K562 (cell line): ENCODE results near the gene SLC33A1. TPM values are rescaled to one million over a fixed set of nuclear protein-coding genes. Genes with fewer than 3 reads are reported as not detected.

Experiments
- ATAC-seq: fragments of 200-7000 bp; cut with Tn5 transposase; 3 replicates; pipeline ENCODE4 v1.9.1; 2020; ENCODE audit warnings: moderate library complexity
- BruUV-seq: library from RNA; stranded (reverse); fragments of 400-500 nt; replicated peaks from 2 replicates; lab custom pipeline; 2021; lab: Mats Ljungman, UMichigan
- CTCF ChIA-PET: fragments of 300-600 bp; formaldehyde crosslinking; extraction: SDS; loops from one replicate; lab custom pipeline; 2021; ENCODE audit warnings: low intra/inter-chr PET ratio; lab: Yijun Ruan, JAX
- POLR2A ChIA-PET: fragments of 300-600, 350-650 bp; sonication (Branson Sonifier 250); formaldehyde crosslinking; extraction: SDS; loops from one replicate; lab custom pipeline; 2021; ENCODE audit warnings: antibody characterized with exemption, inconsistent platforms; lab: Yijun Ruan, JAX
- DNase-seq, 4 experiments: peaks; one replicate each; pipeline versions ENCODE4 v3.0.0 to v3.0.0-alpha.2; 2011 to 2018; ENCODE audit warnings: low spot score in 3 of 4, mixed read lengths in 3 of 4; ENCODE audit errors: extremely low read depth in 1 of 4
- FAIRE-seq: peaks from 2 replicates; lab custom pipeline; 2011; peaks lifted over from hg19 to GRCh38; lab: Jason Lieb, UNC
- H2AFZ ChIP-seq: 2 replicates; pipeline ENCODE4 v1.6.0; 2011; ENCODE audit warnings: low read depth, low read length, control low read depth, inconsistent platforms
- H3K27ac ChIP-seq: fragments of 200-600 bp; 3 replicates; pipeline ENCODE4 v1.8.0; 2011; ENCODE audit warnings: low read depth, mild to moderate bottlenecking, control low read depth, inconsistent platforms, low read length, moderate library complexity, mixed read lengths; ENCODE audit errors: extremely low read depth
- H3K27me3 ChIP-seq, 2 experiments: fragments of 300-600 bp in 1 of 2; 2 replicates in 1 of 2; 3 replicates in 1 of 2; pipeline versions ENCODE4 v1.6.0 to v1.8.0; 2011; ENCODE audit warnings: inconsistent platforms in 2 of 2, low read length in 2 of 2, mild to moderate bottlenecking in 1 of 2, mixed read lengths in 1 of 2, moderate library complexity in 1 of 2; ENCODE audit not compliant: control insufficient read depth in 2 of 2, insufficient read depth in 2 of 2
- H3K36me3 ChIP-seq: fragments of 300-600 bp; 3 replicates; pipeline ENCODE4 v1.8.0; 2011; ENCODE audit warnings: mild to moderate bottlenecking, low read length, inconsistent platforms; ENCODE audit not compliant: control insufficient read depth, insufficient read depth
- H3K4me1 ChIP-seq, 2 experiments: fragments of 200-600 bp in 1 of 2; replicated peaks in 1 of 2; 2 replicates in 1 of 2; 3 replicates in 1 of 2; pipeline versions ENCODE4 v1.5.1 to v1.8.0; 2011; ENCODE audit warnings: inconsistent platforms in 2 of 2, low read length in 2 of 2, mild to moderate bottlenecking in 1 of 2, mixed read lengths in 1 of 2, moderate library complexity in 1 of 2; ENCODE audit not compliant: control insufficient read depth in 2 of 2, insufficient read depth in 2 of 2
- H3K4me2 ChIP-seq: 2 replicates; pipeline ENCODE4 v1.6.1; 2011; ENCODE audit warnings: low read length, control low read depth, inconsistent platforms, mixed read lengths; ENCODE audit not compliant: insufficient read depth
- H3K4me3 ChIP-seq: fragments of 200-600 bp; sonication (generic), shearing (Covaris generic); 2 replicates; pipeline ENCODE4 v1.5.1; 2016; ENCODE audit warnings: control low read depth, inconsistent platforms
- H3K79me2 ChIP-seq: fragments of 200-600 bp; 3 replicates; pipeline ENCODE4 v1.8.0; 2011; ENCODE audit warnings: low read length, inconsistent platforms; ENCODE audit not compliant: control insufficient read depth, insufficient read depth
- H3K9ac ChIP-seq, 2 experiments: 2 replicates each; pipeline versions ENCODE4 v1.6.0 to v1.6.1; 2011; ENCODE audit warnings: low read depth in 2 of 2, low read length in 2 of 2, control low read depth in 1 of 2, inconsistent platforms in 1 of 2, mild to moderate bottlenecking in 1 of 2, mixed read lengths in 1 of 2; ENCODE audit not compliant: insufficient read depth in 1 of 2
- H3K9me1 ChIP-seq: one replicate; pipeline ENCODE4 v1.6.0; 2011; ENCODE audit warnings: inconsistent platforms, mild to moderate bottlenecking, low read length, moderate library complexity; ENCODE audit not compliant: control insufficient read depth, insufficient read depth
- H3K9me3 ChIP-seq: replicated peaks from 2 replicates; pipeline ENCODE4 v1.5.1; 2011; ENCODE audit warnings: low read depth, low read length, inconsistent platforms; ENCODE audit not compliant: control insufficient read depth, insufficient read depth
- H4K20me1 ChIP-seq: replicated peaks from 2 replicates; pipeline ENCODE4 v1.6.1; 2011; ENCODE audit warnings: low read length, inconsistent platforms, mixed read lengths; ENCODE audit not compliant: control insufficient read depth, insufficient read depth
- DIDO1 ChIP-seq: fragments of 450-650 bp; IDR thresholded peaks from 2 replicates; pipeline ENCODE4 v1.6.1; 2016; ENCODE audit warnings: low read depth, missing biosample characterization, missing genetic modification characterization
- GTF2E2 ChIP-seq: fragments of 200-800 bp; sonication (Bioruptor generic); IDR thresholded peaks from 2 replicates; pipeline ENCODE4 v1.6.1; 2016; ENCODE audit warnings: missing genetic modification characterization, missing compliant biosample characterization
- GTF3C2 ChIP-seq: IDR thresholded peaks from 3 replicates; pipeline ENCODE4 v1.6.1; 2011; ENCODE audit warnings: borderline replicate concordance, mild to moderate bottlenecking, moderate library complexity; ENCODE audit not compliant: insufficient read length; ENCODE audit errors: extremely low read depth
- KLF10 ChIP-seq: fragments of 250-450 bp; sonication (Bioruptor Pico); IDR thresholded peaks from 2 replicates; pipeline ENCODE4 v1.6.1; 2021; ENCODE audit warnings: matching md5 sums
- PTTG1 ChIP-seq: fragments of 450-650 bp; IDR thresholded peaks from 2 replicates; pipeline ENCODE4 v1.6.1; 2016; ENCODE audit warnings: low read depth, mild to moderate bottlenecking, missing genetic modification characterization, missing compliant biosample characterization
- SP2 ChIP-seq: IDR thresholded peaks from 2 replicates; pipeline ENCODE4 v1.6.1; 2011; ENCODE audit warnings: mild to moderate bottlenecking, low read depth, low read length, moderate library complexity; ENCODE audit not compliant: poor library complexity, severe bottlenecking; ENCODE audit errors: extremely low read depth
- TAF7 ChIP-seq: fragments of 450-650 bp; IDR thresholded peaks from 2 replicates; pipeline ENCODE4 v1.6.1; 2016; ENCODE audit warnings: missing genetic modification characterization, missing compliant biosample characterization
- ZNF311 ChIP-seq: fragments of 250-450 bp; sonication (Bioruptor Pico); IDR thresholded peaks from 2 replicates; pipeline ENCODE4 v1.4.0; 2020; ENCODE audit warnings: mild to moderate bottlenecking, moderate library complexity
- WGBS: fragments of 100-300 bp; shearing (Covaris generic); methylation state at CpG from one replicate; pipeline ENCODE4 v1.1.6; 2016; ENCODE audit warnings: low coverage, mixed read lengths; ENCODE audit not compliant: insufficient coverage; ENCODE audit errors: missing lambda C conversion rate; 5-methylcytosine and 5-hydroxymethylcytosine counted together
- in situ Hi-C: fragments of 300-500 bp; cut with MboI; formaldehyde crosslinking; loops from 4 replicates; pipeline ENCODE4 v1.15.0; 2018; ENCODE audit warnings: inconsistent platforms, mixed read lengths
- intact Hi-C: fragments of 100-400 bp; cut with micrococcal nuclease; formaldehyde crosslinking; loops from 2 replicates; pipeline ENCODE4 v1.14.2; 2022
- polyA plus RNA-seq, 8 experiments: library from polyadenylated mRNA; depleted of rRNA in 4 of 8; stranded (reverse) in 5 of 8; unstranded in 3 of 8; fragments of >200 nt; fragmentation: Nextera tagmentation in 2 of 8; fragmentation: Illumina TruSeq in 1 of 8; extraction: Ambion mirVana in 2 of 8; extraction: Trizol in 1 of 8; gene quantifications; 2 replicates each; pipeline versions ENCODE4 v1.2.1 to v1.2.3, GENCODE V29; 2011 to 2014; ENCODE audit warnings: inconsistent platforms in 1 of 8, missing spikeins in 1 of 8
- total RNA-seq, 7 experiments: library from RNA; depleted of rRNA in 6 of 7; stranded (reverse); fragments of >200 nt in 6 of 7; fragmentation: Illumina TruSeq in 2 of 7; extraction: Trizol in 2 of 7; gene quantifications; 2 replicates each; pipeline versions ENCODE4 v1.2.1 to v1.2.3, GENCODE V29; 2011 to 2021; ENCODE audit warnings: low replicate concordance in 1 of 7
- TF ChIP-seq, protein P1 (sequence below): fragments of 450-650 bp; formaldehyde crosslinking; IDR thresholded peaks from 2 replicates; pipeline ENCODE4 v1.4.0; 2022; ENCODE audit warnings: missing genetic modification characterization
- TF ChIP-seq, protein P2 (sequence below): fragments of 250-450 bp; sonication (Bioruptor Pico); IDR thresholded peaks from 2 replicates; pipeline ENCODE4 v1.8.0; 2021; ENCODE audit warnings: moderate library complexity, mild to moderate bottlenecking, inconsistent platforms
- TF ChIP-seq, protein P3 (sequence below): fragments of 450-650 bp; IDR thresholded peaks from 2 replicates; pipeline ENCODE4 v1.6.1; 2016

The SLC33A1 gene
- total and polyA plus RNA-seq, 9 of the 15 experiments (the other 6 are each of a cell fraction or from before 2014, with no cell fraction given), result 6.2 to 26.8 (median 19.6) TPM

GRCh38 chr3:155861476-155862183, 7.4 kb upstream of the SLC33A1 start:
- no TSS peak for BruUV-seq
- H4K20me1 ChIP-seq, result no peaks in the 10 kb centered on the region
- ChIA-PET CTCF (no interaction called here), POLR2A (no interaction called here)
- H2AFZ ChIP-seq, result peak overlapping the region; percentile 58; the same call in 1 of the 2 replicates
- in situ Hi-C loops, result loop anchor here (25.0 kb wide), 2 partner anchors 499 to 1549 kb away; partner anchors contain the start of gene DHX36
- no peak for DNase-seq
- no peak overlapping the region for H3K9ac ChIP-seq
- H3K4me2 ChIP-seq, result no peak overlapping the region
- H3K4me1 ChIP-seq, result peaks cover 8 to 13% of the 10 kb centered on the region in 2 experiments; a peak in 3 of 5 replicates
- H3K27me3 ChIP-seq, result no peaks in the 10 kb centered on the region
- H3K79me2 ChIP-seq, result no peaks in the 10 kb centered on the region
- no peaks in the 10 kb centered on the region for H3K9me3 ChIP-seq
- no peak for ATAC-seq
- intact Hi-C loops, result loop anchor here (2.0 to 10.0 kb wide), 2 partner anchors 57 to 507 kb away; no protein-coding TSS in a partner anchor
- H3K4me3 ChIP-seq, result no peak overlapping the region
- WGBS, result 72% methylated on average over 2 of the region's 2 CpGs
- H3K9me1 ChIP-seq, result no peaks in the 10 kb centered on the region
- FAIRE-seq, result no peak
- H3K36me3 ChIP-seq, result no peaks in the 10 kb centered on the region
- H3K27ac ChIP-seq, result peak overlapping the region; percentile 68; the same call in 1 of the 3 replicates
- peak; percentile 65; the same call in 1 of the 2 replicates for TF ChIP-seq TAF7 (tag)
- no peak for TF ChIP-seq KLF10 (CRISPR knock-in tag)
- TF ChIP-seq PTTG1 (tag), result peak; percentile 91
- TF ChIP-seq SP2, result no peak
- TF ChIP-seq ZNF311 (CRISPR knock-in tag), result peak; percentile 77
- TF ChIP-seq, protein P1, sequence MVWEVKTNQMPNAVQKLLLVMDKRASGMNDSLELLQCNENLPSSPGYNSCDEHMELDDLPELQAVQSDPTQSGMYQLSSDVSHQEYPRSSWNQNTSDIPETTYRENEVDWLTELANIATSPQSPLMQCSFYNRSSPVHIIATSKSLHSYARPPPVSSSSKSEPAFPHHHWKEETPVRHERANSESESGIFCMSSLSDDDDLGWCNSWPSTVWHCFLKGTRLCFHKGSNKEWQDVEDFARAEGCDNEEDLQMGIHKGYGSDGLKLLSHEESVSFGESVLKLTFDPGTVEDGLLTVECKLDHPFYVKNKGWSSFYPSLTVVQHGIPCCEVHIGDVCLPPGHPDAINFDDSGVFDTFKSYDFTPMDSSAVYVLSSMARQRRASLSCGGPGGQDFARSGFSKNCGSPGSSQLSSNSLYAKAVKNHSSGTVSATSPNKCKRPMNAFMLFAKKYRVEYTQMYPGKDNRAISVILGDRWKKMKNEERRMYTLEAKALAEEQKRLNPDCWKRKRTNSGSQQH, result no peak
- no peak for TF ChIP-seq DIDO1 (tag)
- TF ChIP-seq GTF3C2, result no peak
- TF ChIP-seq, protein P2, sequence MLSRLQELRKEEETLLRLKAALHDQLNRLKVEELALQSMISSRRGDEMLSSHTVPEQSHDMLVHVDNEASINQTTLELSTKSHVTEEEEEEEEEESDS (CRISPR knock-in tag), result no peak
- no peak for TF ChIP-seq GTF2E2
- TF ChIP-seq, protein P3, sequence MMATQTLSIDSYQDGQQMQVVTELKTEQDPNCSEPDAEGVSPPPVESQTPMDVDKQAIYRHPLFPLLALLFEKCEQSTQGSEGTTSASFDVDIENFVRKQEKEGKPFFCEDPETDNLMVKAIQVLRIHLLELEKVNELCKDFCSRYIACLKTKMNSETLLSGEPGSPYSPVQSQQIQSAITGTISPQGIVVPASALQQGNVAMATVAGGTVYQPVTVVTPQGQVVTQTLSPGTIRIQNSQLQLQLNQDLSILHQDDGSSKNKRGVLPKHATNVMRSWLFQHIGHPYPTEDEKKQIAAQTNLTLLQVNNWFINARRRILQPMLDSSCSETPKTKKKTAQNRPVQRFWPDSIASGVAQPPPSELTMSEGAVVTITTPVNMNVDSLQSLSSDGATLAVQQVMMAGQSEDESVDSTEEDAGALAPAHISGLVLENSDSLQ, result no peak
